HepG2 (cell line): ENCODE measurements around the gene ACSL6. TPM values are rescaled to one million over a fixed set of nuclear protein-coding genes. Genes with fewer than 3 reads are reported as not detected.

Source experiments
- ATAC-seq: fragments of 200-7000 bp; cut with Tn5 transposase; 3 replicates; pipeline ENCODE4 v1.9.1; 2020; ENCODE audit warnings: mild to moderate bottlenecking, moderate library complexity
- BruUV-seq: library from RNA; stranded (reverse); fragments of 400-500 nt; replicated peaks from 2 replicates; lab custom pipeline; 2021; lab: Mats Ljungman, UMichigan
- CTCF ChIA-PET: fragments of 300-600 bp; formaldehyde crosslinking; extraction: SDS; loops from one replicate; lab custom pipeline; 2021; ENCODE audit warnings: low total read pairs, inconsistent platforms, low intra/inter-chr PET ratio; lab: Yijun Ruan, JAX
- POLR2A ChIA-PET: fragments of 350-600 bp; sonication (Branson Sonifier 250); formaldehyde crosslinking; loops from one replicate; lab custom pipeline; 2020; ENCODE audit warnings: antibody characterized with exemption, inconsistent platforms; lab: Yijun Ruan, JAX
- DNase-seq: peaks from one replicate; pipeline ENCODE4 v3.0.0-alpha.2; 2015; ENCODE audit warnings: low spot score
- FAIRE-seq: peaks from 3 replicates; lab custom pipeline; 2011; peaks lifted over from hg19 to GRCh38; lab: Jason Lieb, UNC
- H2AFZ ChIP-seq: one replicate; pipeline ENCODE4 v1.6.1; 2011; ENCODE audit warnings: low read length, inconsistent platforms
- H3K27ac ChIP-seq: fragments of 300-600 bp; 3 replicates; pipeline ENCODE4 v1.8.0; 2011; ENCODE audit warnings: mixed run types, mild to moderate bottlenecking, mixed read lengths, low read length, inconsistent platforms; ENCODE audit not compliant: insufficient read depth; ENCODE audit errors: extremely low read length
- H3K27me3 ChIP-seq, 2 experiments: fragments of 200-600 bp in 1 of 2; 2 replicates in 1 of 2; 3 replicates in 1 of 2; pipeline versions ENCODE4 v1.6.0 to v1.8.0; 2011; ENCODE audit warnings: low read length in 2 of 2, mild to moderate bottlenecking in 2 of 2, moderate library complexity in 2 of 2, inconsistent platforms in 1 of 2; ENCODE audit not compliant: insufficient read depth in 2 of 2, control insufficient read depth in 1 of 2
- H3K36me3 ChIP-seq, 2 experiments: fragments of 200-600 bp in 1 of 2; replicated peaks in 1 of 2; 2 replicates in 1 of 2; 3 replicates in 1 of 2; pipeline versions ENCODE4 v1.5.1 to v1.8.0; 2011; ENCODE audit warnings: low read length in 2 of 2, inconsistent platforms in 1 of 2; ENCODE audit not compliant: insufficient read depth in 2 of 2, control insufficient read depth in 1 of 2
- H3K4me1 ChIP-seq: 2 replicates; pipeline ENCODE4 v1.5.1; 2012; ENCODE audit warnings: low read length, inconsistent platforms; ENCODE audit not compliant: insufficient read depth
- H3K4me2 ChIP-seq: 2 replicates; pipeline ENCODE4 v1.6.0; 2011; ENCODE audit warnings: low read depth, low read length, inconsistent platforms
- H3K4me3 ChIP-seq, 3 experiments: fragments of 200-600 bp in 1 of 3; sonication (generic), shearing (Covaris generic) in 1 of 3; replicated peaks in 1 of 3; 2 replicates each; pipeline ENCODE4 v1.5.1; 2011 to 2016; ENCODE audit warnings: low read length in 3 of 3, inconsistent platforms in 2 of 3, low read depth in 2 of 3, mild to moderate bottlenecking in 2 of 3, control low read depth in 1 of 3, mixed read lengths in 1 of 3; ENCODE audit not compliant: insufficient read depth in 1 of 3
- H3K79me2 ChIP-seq: one replicate; pipeline ENCODE4 v1.6.1; 2011; ENCODE audit warnings: low read length, inconsistent platforms; ENCODE audit not compliant: insufficient read depth
- H3K9ac ChIP-seq: 2 replicates; pipeline ENCODE4 v1.6.0; 2011; ENCODE audit warnings: mild to moderate bottlenecking, low read depth, low read length, inconsistent platforms; ENCODE audit not compliant: insufficient read depth
- H3K9me3 ChIP-seq: 2 replicates; pipeline ENCODE4 v1.5.1; 2012; ENCODE audit warnings: mild to moderate bottlenecking, low read length
- H4K20me1 ChIP-seq: 2 replicates; pipeline ENCODE4 v1.6.0; 2011; ENCODE audit warnings: inconsistent platforms, mild to moderate bottlenecking, low read length, moderate library complexity; ENCODE audit not compliant: insufficient read depth
- CEBPZ ChIP-seq: IDR thresholded peaks from 2 replicates; pipeline ENCODE4 v1.6.1; 2012; ENCODE audit warnings: low read length, improper control_type of control experiment
- JUND ChIP-seq: sonication (generic); formaldehyde crosslinking; IDR thresholded peaks from 2 replicates; pipeline ENCODE4 v1.8.0; 2022; ENCODE audit warnings: mild to moderate bottlenecking, missing genetic modification reagents
- NFATC3 ChIP-seq: sonication (generic); formaldehyde crosslinking; IDR thresholded peaks from 2 replicates; pipeline ENCODE4 v1.5.1; 2020; ENCODE audit warnings: mild to moderate bottlenecking, missing genetic modification reagents
- PAF1 ChIP-seq: IDR thresholded peaks from 2 replicates; pipeline ENCODE4 v1.6.1; 2016; ENCODE audit warnings: missing genetic modification reagents, missing compliant biosample characterization
- ZMYM3 ChIP-seq: sonication (generic); formaldehyde crosslinking; IDR thresholded peaks from 2 replicates; pipeline ENCODE4 v1.5.1; 2020; ENCODE audit warnings: mild to moderate bottlenecking, missing genetic modification reagents
- ZNF160 ChIP-seq: sonication (generic); formaldehyde crosslinking; IDR thresholded peaks from 2 replicates; pipeline ENCODE4 v1.8.0; 2022; ENCODE audit warnings: mild to moderate bottlenecking, inconsistent platforms, missing genetic modification reagents
- ZNF275 ChIP-seq: sonication (generic); formaldehyde crosslinking; IDR thresholded peaks from 2 replicates; pipeline ENCODE4 v1.8.0; 2022; ENCODE audit warnings: missing genetic modification reagents, mild to moderate bottlenecking, inconsistent platforms, borderline replicate concordance
- ZNF589 ChIP-seq: sonication (generic); formaldehyde crosslinking; conservative IDR thresholded peaks from 2 replicates; pipeline ENCODE4 v1.8.0; 2022; ENCODE audit warnings: mild to moderate bottlenecking, moderate library complexity, missing genetic modification reagents
- WGBS: methylation state at CpG from one replicate; pipeline ENCODE4 v1.1.6; 2017; ENCODE audit warnings: low lambda C conversion rate; 5-methylcytosine and 5-hydroxymethylcytosine counted together
- in situ Hi-C: cut with HindIII; loops from 2 replicates; pipeline ENCODE4 v1.10.0; 2017; ENCODE audit warnings: low pct_unique_long_range_greater_than_20kb; ENCODE audit not compliant: extremely low pct_ligation_motif_present
- intact Hi-C: fragments of 100-400 bp; cut with micrococcal nuclease; formaldehyde crosslinking; loops from one replicate; pipeline ENCODE4 v1.10.0; 2022; ENCODE audit not compliant: unreplicated experiment
- polyA plus RNA-seq, 8 experiments: library from polyadenylated mRNA; depleted of rRNA in 3 of 8; stranded (reverse) in 7 of 8; unstranded in 1 of 8; fragments of >200 nt; fragmentation: Illumina TruSeq in 4 of 8; extraction: Trizol in 4 of 8; gene quantifications; 2 replicates each; pipeline versions ENCODE4 v1.2.1 to v1.2.3, GENCODE V29; 2011 to 2016; ENCODE audit warnings: low read depth in 4 of 8, missing spikeins in 1 of 8, mixed read lengths in 1 of 8; ENCODE audit not compliant: insufficient read depth in 1 of 8
- total RNA-seq, 5 experiments: library from RNA; depleted of rRNA; stranded (reverse); fragments of >200 nt; fragmentation: Illumina TruSeq; extraction: Trizol; gene quantifications; 2 replicates each; pipeline ENCODE4 v1.2.3, GENCODE V29; 2016; ENCODE audit warnings: low read depth in 1 of 5
- TF ChIP-seq, protein P1 (sequence below): sonication (generic); formaldehyde crosslinking; IDR thresholded peaks from 2 replicates; pipeline ENCODE4 v1.8.1; 2022; ENCODE audit warnings: mild to moderate bottlenecking, missing genetic modification reagents

The ACSL6 gene
- total and polyA plus RNA-seq, 2 of the 13 experiments (the other 11 are each of a cell fraction or from before 2014, with no cell fraction given), result 3.7 to 3.8 TPM

DNA sequence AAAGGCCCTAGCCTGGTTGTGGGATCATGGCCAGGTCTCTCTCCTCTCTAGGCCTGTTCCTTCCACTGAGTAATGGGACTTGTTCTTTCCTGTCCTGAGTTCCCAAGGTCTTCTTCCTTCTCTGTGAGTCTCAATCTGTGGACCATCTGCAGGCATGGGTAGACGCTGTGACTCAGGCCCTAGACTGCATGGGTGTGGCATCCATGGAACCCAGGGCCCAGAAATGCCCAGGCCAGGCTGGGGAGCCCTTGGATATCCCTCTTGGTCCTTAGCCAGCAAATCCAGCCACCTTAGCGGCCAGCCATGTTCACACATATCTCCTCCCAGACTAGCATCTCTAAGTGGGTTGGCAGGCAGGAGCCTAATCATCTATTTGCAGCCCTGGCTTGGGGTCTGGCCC, 2.3 kb upstream of the ACSL6 start (continued):
- TF ChIP-seq ZNF160 (no peak), NFATC3 (CRISPR knock-in tag) (no peak), ZNF275 (CRISPR knock-in tag) (no peak)

DNA sequence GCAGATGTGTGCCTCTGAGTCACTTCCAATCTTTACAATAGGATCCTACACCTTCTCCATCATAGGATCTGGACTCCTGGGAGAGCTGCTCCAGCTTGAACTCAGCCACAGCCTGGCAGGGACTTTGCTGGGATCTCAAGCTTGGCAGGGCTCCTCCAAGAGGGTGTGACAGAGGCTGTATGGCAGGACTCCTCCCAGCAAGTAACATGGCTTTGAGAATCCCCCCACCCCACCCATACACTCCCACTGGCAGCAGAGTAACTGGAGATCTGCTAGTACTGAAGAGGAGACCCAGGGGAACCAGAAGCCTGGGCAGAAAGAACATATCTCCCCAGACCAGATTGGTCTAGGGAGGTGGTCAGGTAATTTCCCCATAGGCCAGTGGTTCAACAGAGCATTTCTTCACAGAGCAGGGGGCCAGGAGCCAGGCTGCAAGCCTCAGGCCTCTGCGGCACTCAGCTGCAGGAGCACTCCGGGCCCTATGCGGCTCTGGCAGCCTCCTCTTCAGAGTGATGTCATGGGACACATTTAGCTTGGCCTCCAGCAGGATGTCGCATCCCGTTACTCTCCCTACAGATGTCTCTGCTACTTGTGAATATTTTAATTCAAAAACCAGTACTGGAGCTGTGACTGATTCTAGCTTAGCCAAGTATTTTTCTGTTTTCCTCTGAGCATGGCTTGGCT, 1.7 kb upstream of the ACSL6 start:
- H3K4me2 ChIP-seq, result no peak overlapping the region
- H3K36me3 ChIP-seq, result no peaks in the 10 kb centered on the region
- H3K27me3 ChIP-seq, result peaks cover 11 to 39% of the 10 kb centered on the region in 2 experiments; a peak in 3 of 5 replicates
- H4K20me1 ChIP-seq, result no peaks in the 10 kb centered on the region
- H3K79me2 ChIP-seq, result no peaks in the 10 kb centered on the region
- DNase-seq, result no peak
- no peak for TF ChIP-seq ZMYM3 (CRISPR knock-in tag)
- TF ChIP-seq PAF1 (CRISPR knock-in tag), result no peak
- TF ChIP-seq CEBPZ, result no peak
- no peak for TF ChIP-seq ZNF589 (CRISPR knock-in tag)
- no peak for TF ChIP-seq JUND (CRISPR knock-in tag)
- TF ChIP-seq, protein P1, sequence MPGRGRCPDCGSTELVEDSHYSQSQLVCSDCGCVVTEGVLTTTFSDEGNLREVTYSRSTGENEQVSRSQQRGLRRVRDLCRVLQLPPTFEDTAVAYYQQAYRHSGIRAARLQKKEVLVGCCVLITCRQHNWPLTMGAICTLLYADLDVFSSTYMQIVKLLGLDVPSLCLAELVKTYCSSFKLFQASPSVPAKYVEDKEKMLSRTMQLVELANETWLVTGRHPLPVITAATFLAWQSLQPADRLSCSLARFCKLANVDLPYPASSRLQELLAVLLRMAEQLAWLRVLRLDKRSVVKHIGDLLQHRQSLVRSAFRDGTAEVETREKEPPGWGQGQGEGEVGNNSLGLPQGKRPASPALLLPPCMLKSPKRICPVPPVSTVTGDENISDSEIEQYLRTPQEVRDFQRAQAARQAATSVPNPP (CRISPR knock-in tag), result no peak
- no peak overlapping the region for H3K9ac ChIP-seq
- H3K4me1 ChIP-seq, result peaks cover 23% of the 10 kb centered on the region
- H3K27ac ChIP-seq, result no peak overlapping the region
- no TSS peak for BruUV-seq
- WGBS, result 43% methylated on average over 2 of the region's 5 CpGs
- ChIA-PET POLR2A (interaction anchor here (0.7 to 2.5 kb wide), 3 partner anchors 10 to 216 kb away, joined by 3 to 9 read pairs (median 5); partner anchors contain the start of gene FNIP1), CTCF (no interaction called here)
- no peaks in the 10 kb centered on the region for H3K9me3 ChIP-seq
- H2AFZ ChIP-seq, result no peak overlapping the region
- no peak for ATAC-seq
- H3K4me3 ChIP-seq, result no peak overlapping the region
- intact Hi-C loops (no loop called here), in situ Hi-C loops (loop anchor here (25.0 kb wide), 1 partner anchor 576 kb away; no protein-coding TSS in a partner anchor)
- no peak for FAIRE-seq
